Heart right ventricle (tissue), 16 donors: ENCODE measurements around the gene IQCK. TPM values are rescaled to one million over a fixed set of nuclear protein-coding genes. Genes with fewer than 3 reads are reported as not detected.

Experiments used
- ATAC-seq, 8 donors: fragments of 200-7000 bp; cut with Tn5 transposase; one replicate each; pipeline ENCODE4 v1.9.1; 2020; ENCODE audit warnings: mild to moderate bottlenecking in 8 of 8, moderate library complexity in 8 of 8, moderate number of reproducible peaks in 1 of 8
- DNase-seq, 2 donors: peaks; one replicate each; pipeline ENCODE4 v3.0.0-alpha.2; 2020
- H3K27ac ChIP-seq, 10 donors: fragments of 200-600 bp; sonication (generic) in 2 of 10; one replicate each; pipeline versions ENCODE4 v1.5.0 to v1.8.0; 2020 to 2022; ENCODE audit warnings: mild to moderate bottlenecking in 3 of 10
- H3K27me3 ChIP-seq, 7 donors: fragments of 200-600 bp; one replicate each; pipeline ENCODE4 v1.8.0; 2021 to 2022; ENCODE audit warnings: mild to moderate bottlenecking in 2 of 7
- H3K36me3 ChIP-seq, 9 donors: fragments of 200-600 bp; sonication (generic) in 1 of 9; one replicate each; pipeline versions ENCODE4 v1.5.0 to v1.8.0; 2020 to 2022; ENCODE audit warnings: mild to moderate bottlenecking in 2 of 9
- H3K4me1 ChIP-seq, 9 donors: fragments of 200-600 bp; sonication (generic) in 1 of 9; one replicate each; pipeline versions ENCODE4 v1.5.0 to v1.8.0; 2020 to 2022; ENCODE audit warnings: mild to moderate bottlenecking in 4 of 9
- H3K4me3 ChIP-seq, 10 donors: fragments of 200-600 bp; sonication (generic) in 2 of 10; one replicate each; pipeline versions ENCODE4 v1.5.0 to v1.8.0; 2020 to 2022; ENCODE audit warnings: mild to moderate bottlenecking in 7 of 10, moderate library complexity in 2 of 10
- H3K9me3 ChIP-seq, 11 donors: fragments of 200-600 bp in 10 of 11; sonication (generic) in 2 of 11; one replicate each; pipeline versions ENCODE4 v1.5.0 to v1.8.0; 2013 to 2022; ENCODE audit warnings: mild to moderate bottlenecking in 2 of 11, control low read depth in 1 of 11, moderate library complexity in 1 of 11
- WGBS, 2 donors: extraction: QIAGEN DNeasy Blood & Tissue Kit; methylation state at CpG; one replicate each; pipeline ENCODE4 v1.1.7; 2013; ENCODE audit warnings: inconsistent platforms in 1 of 2; 5-methylcytosine and 5-hydroxymethylcytosine counted together
- intact Hi-C, 10 donors: fragments of 100-400 bp; cut with DNase I; formaldehyde crosslinking; loops; one replicate each; pipeline versions ENCODE4 v1.11.1 to v1.14.2; 2022
- polyA plus RNA-seq, 2 donors: library from polyadenylated mRNA; stranded (reverse); fragments of 200-250 nt; gene quantifications; one replicate each; pipeline ENCODE4 v1.2.3, GENCODE V29; 2013
- total RNA-seq, 10 donors: library from RNA; stranded (reverse); fragmentation: NEBNext Ultra II Directional in 3 of 10; extraction: Animal tissue kit (Norgen Biotek cat#: 25700) in 3 of 10; gene quantifications; one replicate each; pipeline versions ENCODE4 v1.2.1 to v1.2.4, GENCODE V29; 2021 to 2023
- TF ChIP-seq, protein P1 (sequence below), 9 donors: fragments of 200-600 bp; sonication (generic) in 2 of 9; IDR thresholded peaks; one replicate each; pipeline versions ENCODE4 v1.5.0 to v1.8.0; 2021 to 2022; ENCODE audit warnings: antibody characterized with exemption in 9 of 9, mild to moderate bottlenecking in 5 of 9, moderate library complexity in 1 of 9
- donor health status: Arrhythmogenic right ventricular cardiomyopathy.
- donor health status: ischemic (EF 13 %, LVEDD 7.1; RV severe dilation, severe dysfunction).
- donor health status: healthy with polysubstance abuse.
- donor health status: DM: no; HTN: yes; CAD: no.
- donor health status: DM: no; HTN: no; CAD: no.
- donor health status: ischemic (EF 25% LVEDD 6.9; RV normal size, moderate dysfunction).
- donor health status: ischemic (EF 25% LVEDD 5.7; RV mildly dilated, moderate dysfunction).
- donor health status: healthy.
- donor health status: DM: yes; HTN: yes; CAD: no.
- donor health status: Ischemic cardiomyopathy.
- donor health status: ischemic (EF 35%, LVEDD 5.7; RV mildly dilated, moderate dysfunction).
- donor health status: nonischemic (EF 11% LVEDD 7.7; RV severe dilation, severe dysfunction).
- donor health status: DM: yes; HTN: yes; CAD: no.
- donor health status: PGD.
- donor health status: ischemic (EF 29% LVEDD 5.4; RV normal size, mild dysfunction).
- donor health status: nonischemic (EF 23%, LVEDD 6.1; RV moderate dilation, normal function).

The IQCK gene
- total and polyA plus RNA-seq, 12 donors, result 5.5 to 11.7 (median 7.4) TPM

- 51 to 55% methylated on average over 2 of the region's 2 CpGs for WGBS, 2 donors
- intact Hi-C loops, result no loop called here
- DNase-seq, result no peak
- TF ChIP-seq, protein P1, sequence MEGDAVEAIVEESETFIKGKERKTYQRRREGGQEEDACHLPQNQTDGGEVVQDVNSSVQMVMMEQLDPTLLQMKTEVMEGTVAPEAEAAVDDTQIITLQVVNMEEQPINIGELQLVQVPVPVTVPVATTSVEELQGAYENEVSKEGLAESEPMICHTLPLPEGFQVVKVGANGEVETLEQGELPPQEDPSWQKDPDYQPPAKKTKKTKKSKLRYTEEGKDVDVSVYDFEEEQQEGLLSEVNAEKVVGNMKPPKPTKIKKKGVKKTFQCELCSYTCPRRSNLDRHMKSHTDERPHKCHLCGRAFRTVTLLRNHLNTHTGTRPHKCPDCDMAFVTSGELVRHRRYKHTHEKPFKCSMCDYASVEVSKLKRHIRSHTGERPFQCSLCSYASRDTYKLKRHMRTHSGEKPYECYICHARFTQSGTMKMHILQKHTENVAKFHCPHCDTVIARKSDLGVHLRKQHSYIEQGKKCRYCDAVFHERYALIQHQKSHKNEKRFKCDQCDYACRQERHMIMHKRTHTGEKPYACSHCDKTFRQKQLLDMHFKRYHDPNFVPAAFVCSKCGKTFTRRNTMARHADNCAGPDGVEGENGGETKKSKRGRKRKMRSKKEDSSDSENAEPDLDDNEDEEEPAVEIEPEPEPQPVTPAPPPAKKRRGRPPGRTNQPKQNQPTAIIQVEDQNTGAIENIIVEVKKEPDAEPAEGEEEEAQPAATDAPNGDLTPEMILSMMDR (IDR thresholded peaks at IDR 0.05), result no peak
- no peaks in the 10 kb centered on the region for H3K36me3 ChIP-seq
- no peaks in the 10 kb centered on the region for H3K27me3 ChIP-seq
- ATAC-seq, result no peak
- no peaks in the 10 kb centered on the region for H3K9me3 ChIP-seq
- no peak overlapping the region for H3K4me3 ChIP-seq
- peaks cover 0 to 84% (median 27%) of the 10 kb centered on the region in 9 donors for H3K4me1 ChIP-seq
- peak overlapping the region in 3 of 10 donors; percentile 33 to 88 (median 51) for H3K27ac ChIP-seq
Measured at GRCh38 chr16:19748389-19749168, 30.5 kb downstream of the IQCK start.

DNA sequence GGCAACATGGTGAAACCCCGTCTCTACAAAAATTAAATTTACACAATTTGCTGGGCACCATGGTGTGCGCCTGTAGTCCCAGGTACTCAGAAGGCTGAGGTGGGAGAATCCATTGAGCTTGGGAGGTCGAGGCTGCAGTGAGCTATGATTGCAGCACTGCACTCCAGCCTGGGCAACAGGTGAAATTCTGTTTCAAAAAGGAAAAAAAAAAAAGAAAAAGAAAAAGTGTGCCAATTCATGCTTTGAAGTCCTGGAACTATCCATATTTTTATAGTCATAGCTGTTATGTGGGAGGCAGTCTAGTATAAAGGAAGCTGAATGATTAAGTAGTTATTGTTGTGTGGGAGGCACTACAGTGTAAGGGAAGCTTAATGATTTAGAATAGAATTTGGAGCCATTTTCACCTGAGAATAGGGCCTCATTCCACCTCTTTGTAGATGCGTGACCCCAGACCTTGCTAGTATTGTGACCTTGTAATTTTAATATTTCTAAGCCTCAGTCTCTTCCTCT is 31.6 kb downstream of the IQCK start:
- WGBS, 2 donors, result 91% methylated on average over 4 of the region's 4 CpGs
- no peak overlapping the region for H3K4me3 ChIP-seq
- H3K27me3 ChIP-seq, result no peaks in the 10 kb centered on the region
- H3K4me1 ChIP-seq, result peaks cover 0 to 91% (median 34%) of the 10 kb centered on the region in 9 donors
- no peaks in the 10 kb centered on the region for H3K9me3 ChIP-seq
- no peak for DNase-seq
- peak overlapping the region in 5 of 10 donors; percentile 18 to 88 (median 51) for H3K27ac ChIP-seq
- ATAC-seq, result peak in 1 of 8 donors; percentile 35
- no peaks in the 10 kb centered on the region for H3K36me3 ChIP-seq
- TF ChIP-seq, protein P1 (IDR thresholded peaks at IDR 0.05), result no peak
- intact Hi-C loops, result loop anchor here in 2 of 10 donors (5.0 kb wide), 2 partner anchors 58 to 133 kb away; partner anchors contain the start of gene GPRC5B (in 1 of the 2)

DNA sequence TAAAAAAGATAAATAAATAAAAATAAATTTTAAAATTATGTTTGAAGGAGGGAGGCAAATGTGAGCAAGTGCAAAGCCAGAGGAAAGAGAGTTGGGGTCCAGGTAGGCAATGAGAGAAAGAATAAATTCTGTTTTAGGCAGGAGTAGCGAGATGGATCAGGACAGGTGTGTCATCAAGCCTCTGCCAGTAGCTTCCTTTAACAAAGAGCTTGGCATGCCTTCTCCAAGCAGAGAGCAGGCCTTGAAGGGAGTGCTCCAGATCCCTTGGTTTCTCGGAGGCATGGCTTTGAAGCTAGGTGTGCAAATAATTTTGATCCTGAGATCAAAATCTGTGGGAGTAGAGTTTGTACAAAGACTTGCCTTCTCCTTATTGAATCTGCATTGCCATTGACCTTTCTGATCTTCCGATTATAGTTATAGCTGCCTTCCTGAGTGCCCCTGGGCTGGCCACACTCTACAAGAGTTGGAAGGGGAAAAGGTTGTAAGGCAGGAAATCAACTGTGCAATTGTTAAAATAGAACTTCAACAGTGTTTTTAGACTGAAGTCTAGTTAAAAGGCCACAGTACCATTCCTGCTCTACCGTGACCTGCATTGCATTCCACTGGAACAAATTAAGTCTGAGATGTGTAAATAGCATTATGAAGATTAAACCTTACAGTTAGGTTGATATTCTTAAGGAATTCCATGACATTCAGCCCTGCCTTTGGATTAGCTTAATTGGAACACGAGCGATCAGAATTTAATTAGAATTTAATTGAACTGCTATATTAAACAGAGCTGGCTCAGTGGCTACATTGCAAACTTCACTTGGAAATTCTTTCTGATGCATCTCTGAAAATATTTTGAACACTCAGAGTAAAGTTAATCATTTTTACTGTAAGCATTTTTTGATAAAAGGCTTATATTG is 33.7 kb downstream of the IQCK start:
- peaks cover 0 to 95% (median 32%) of the 10 kb centered on the region in 9 donors for H3K4me1 ChIP-seq
- DNase-seq, result no peak

More for the DNA sequence above, 33.7 kb downstream of the IQCK start:
- intact Hi-C loops, result loop anchor here in 2 of 10 donors (5.0 kb wide), 2 partner anchors 56 to 131 kb away; partner anchors contain the start of gene GPRC5B (in 1 of the 2)
- Histone ChIP-seq H3K27ac (peak overlapping the region in 7 of 10 donors; percentile 35 to 88 (median 83)), H3K27me3 (no peaks in the 10 kb centered on the region), H3K4me3 (no peak overlapping the region), H3K36me3 (no peaks in the 10 kb centered on the region), H3K9me3 (no peaks in the 10 kb centered on the region)
- 79 to 85% methylated on average over 6 of the region's 6 CpGs for WGBS, 2 donors
- ATAC-seq, result peak in 1 of 8 donors; percentile 16
- TF ChIP-seq, protein P1 (IDR thresholded peaks at IDR 0.05), result no peak
